HG02759 (cell line): ENCODE measurements around the gene ZNF688.
A peak's percentile ranks its signal among the peaks of the same experiment; 100 is the strongest.

Experiments used
- ATAC-seq: cut with Tn5 transposase; IDR thresholded peaks from one replicate; pipeline ENCODE4 v1.9.1; 2021; ENCODE audit warnings: mild to moderate bottlenecking, moderate library complexity; ENCODE audit not compliant: unreplicated experiment

Gene ZNF688

DNA sequence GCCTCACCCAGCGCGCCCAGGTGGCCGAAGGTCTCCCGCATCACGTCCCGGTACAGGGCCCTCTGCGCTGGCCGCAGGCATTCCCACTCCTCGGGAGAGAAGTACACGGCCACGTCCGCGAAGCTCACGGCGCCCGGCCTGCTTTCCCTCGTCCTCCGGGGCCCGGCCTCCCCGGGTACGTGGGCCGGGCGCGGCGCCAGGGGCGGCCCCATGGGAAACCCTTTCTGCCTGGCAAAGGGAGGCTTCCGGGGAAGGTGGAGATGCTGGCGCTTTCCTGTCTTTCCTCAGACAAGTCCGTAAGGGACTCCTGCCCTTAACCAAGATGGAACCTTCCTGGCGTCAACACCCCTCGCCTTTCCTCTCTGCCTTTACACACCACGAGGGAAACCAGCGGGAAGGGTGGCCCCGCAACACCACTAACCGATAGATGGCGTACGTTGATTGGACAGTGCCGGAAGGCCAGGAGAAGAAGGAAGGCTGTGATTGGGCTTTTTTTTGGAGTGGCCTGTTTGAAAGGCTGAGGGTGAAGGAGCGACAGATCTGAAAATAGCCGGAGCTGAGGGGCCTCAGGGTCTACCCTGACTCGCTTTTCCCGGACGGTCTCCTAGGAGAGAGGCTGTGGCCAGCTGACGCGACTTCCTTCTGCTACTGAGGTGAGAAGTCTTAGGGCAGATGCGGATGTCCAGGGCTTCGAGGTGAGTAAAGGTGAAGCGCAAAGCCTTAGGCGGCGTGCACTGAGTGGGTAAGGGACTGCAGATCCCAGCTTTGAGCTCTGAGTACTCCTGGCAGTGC lies 14.1 kb upstream of the ZNF688 start, which contains the start of gene ZNF785:
TSS of gene ZNF785 (minus strand) at position 298 of the 792 bp plus-strand sequence. CDS start at position 212, 86 bp downstream.
- peak; percentile 91 for ATAC-seq

GRCh38 chr16:30585022-30585399 lies 13.5 kb upstream of the ZNF688 start:
- peak; percentile 33 for ATAC-seq

DNA sequence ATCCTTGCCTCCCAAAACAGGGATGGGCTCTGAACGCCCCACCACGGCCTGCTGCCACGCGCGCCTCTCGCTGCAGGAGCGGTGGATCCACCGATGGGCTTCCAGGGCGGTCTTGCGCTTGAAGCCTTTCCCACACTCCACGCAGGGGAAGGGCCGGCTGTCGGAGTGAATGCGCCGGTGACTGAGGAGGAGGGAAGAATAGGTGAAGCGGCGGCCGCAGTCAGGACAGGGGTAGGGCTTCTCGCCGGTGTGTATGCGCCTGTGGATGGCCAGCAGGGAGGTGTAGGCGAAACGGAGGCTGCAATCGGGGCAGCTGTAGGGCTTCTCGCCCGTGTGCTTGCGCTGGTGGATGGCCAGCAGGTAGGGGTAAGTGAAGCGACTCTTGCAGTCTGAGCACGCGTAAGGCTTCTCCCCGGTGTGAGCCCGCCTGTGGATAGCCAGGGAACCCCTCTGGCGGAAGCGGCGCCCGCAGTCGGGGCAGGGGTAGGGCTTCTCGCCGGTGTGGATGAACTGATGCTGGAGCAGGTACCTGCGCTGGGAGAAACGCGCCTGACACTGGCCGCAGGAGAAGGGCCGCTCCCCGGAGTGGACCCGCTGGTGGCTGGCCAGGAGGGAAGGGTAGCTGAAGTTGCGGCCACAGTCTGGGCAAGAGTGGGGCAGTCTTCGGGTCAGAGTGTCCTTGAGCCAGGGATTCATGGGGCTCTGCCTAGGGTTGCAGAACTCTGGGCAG lies 11.3 kb upstream of the ZNF688 start:
- no peak for ATAC-seq

GRCh38 chr16:30581457-30581856 lies 9.9 kb upstream of the ZNF688 start:
- ATAC-seq, result no peak

GRCh38 chr16:30574678-30575077 lies 3.2 kb upstream of the ZNF688 start:
- no peak for ATAC-seq

DNA sequence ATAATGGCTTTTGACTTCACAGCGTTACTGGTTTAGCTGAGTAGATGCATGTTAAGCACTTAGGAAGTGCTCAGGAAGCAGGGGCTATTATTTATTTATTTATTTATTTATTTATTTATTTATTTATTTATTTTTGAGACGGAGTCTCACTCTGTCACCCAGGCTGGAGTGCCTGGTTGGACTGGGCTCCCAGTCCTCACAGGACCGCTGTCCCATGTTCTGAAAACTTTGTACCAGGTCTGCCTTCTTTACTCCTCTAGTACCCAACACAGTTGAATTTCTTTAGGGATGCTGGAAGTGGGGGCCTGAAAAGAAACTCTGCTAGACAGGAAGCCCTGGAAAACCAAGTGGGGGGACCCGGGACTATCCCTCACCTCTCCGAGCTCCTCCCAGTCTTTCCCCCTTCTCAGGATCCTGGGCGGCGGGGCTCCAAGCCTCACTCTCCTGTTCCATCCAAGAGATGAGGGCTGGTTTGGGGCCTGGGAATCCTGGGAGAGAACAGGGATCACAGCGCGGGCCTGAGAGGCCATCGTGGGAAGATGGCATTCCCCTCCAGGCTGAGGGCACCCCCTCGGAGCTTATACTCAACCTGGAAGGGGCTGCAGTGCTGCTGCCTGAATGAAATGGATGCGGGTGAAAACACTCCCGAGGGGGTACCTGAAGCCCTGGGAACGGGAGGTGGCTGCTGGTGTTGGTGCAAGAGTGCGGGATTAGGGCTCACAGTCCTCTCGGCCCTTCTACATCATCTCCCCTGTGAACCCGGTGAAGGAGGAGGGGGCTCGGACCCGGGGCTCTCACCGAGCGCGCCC lies 674 bp downstream of the ZNF688 start:
- ATAC-seq, result no peak

- ATAC-seq, result no peak
Measured at GRCh38 chr16:30569746-30570635, 1.5 kb downstream of the ZNF688 start.

- no peak for ATAC-seq
Measured at GRCh38 chr16:30569281-30569680, 2.2 kb downstream of the ZNF688 start.

DNA sequence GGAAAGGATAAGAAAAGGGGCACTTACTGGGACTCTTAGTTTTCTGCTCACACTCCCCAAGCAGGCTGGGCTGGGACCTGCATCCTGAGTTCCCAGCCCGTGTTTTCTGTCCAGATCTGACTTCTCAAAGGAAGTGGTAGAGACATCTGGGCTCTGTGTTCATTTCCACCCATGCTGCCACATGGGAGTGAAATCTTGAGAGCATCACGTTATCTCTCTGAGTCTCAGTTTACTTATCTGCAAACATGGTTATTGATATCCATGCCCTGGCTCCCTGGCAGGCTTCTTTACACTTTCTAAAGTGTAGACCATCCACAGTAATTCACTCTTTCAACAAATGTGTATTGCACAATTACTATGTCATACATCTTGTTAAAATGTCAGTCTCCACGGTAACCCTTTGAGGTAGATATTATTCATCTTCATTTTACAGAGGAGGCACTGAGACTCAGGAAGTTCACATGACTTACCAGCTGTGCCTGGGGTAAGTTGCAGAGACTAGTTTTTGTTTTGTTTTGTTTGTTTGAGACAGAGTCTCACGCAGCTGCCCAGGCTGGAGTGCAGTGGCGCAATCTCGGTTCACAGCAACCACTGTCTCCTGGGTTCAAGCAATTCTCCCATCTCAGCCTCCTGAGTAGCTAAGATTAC lies 3.4 kb downstream of the ZNF688 start:
- ATAC-seq, result no peak

DNA sequence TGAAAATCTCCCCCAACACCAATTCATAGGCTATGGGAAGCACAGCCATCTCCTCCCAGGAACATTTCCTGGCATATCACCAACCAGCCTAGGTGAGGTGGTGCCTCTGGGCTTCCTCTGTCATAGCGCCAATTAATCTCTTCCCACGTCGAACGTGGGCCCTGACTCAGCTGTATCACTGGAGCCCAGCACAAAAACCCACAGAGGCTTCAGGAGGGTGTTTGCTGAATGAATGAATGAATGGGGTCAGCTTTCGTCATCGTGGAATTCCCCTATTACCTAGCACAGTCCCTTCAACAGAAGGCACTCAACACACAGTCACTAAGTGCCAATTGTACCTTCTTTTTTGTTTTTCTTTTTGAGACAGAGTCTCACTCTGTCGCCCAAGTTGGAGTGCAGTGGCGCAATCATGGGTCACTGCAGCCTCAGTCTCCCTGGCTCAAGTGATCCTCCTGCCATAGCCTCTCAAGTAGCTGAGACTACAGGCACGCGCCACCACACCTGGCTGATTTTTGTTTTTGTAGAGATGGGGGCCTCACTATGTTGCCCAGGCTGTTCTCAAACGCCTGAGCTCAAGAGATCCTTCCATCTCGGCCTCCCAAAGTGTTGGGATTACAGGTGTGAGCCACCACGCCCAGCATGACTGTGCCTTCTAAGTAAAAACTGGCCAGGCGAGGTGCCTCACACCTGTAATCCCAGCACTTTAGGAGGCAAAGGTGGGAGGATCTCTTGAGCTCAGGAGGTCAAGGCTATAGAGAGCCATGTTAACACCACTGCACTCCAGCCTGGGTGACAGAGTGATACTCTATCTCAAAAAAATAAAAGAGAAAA lies 4.1 kb downstream of the ZNF688 start:
- no peak for ATAC-seq

DNA sequence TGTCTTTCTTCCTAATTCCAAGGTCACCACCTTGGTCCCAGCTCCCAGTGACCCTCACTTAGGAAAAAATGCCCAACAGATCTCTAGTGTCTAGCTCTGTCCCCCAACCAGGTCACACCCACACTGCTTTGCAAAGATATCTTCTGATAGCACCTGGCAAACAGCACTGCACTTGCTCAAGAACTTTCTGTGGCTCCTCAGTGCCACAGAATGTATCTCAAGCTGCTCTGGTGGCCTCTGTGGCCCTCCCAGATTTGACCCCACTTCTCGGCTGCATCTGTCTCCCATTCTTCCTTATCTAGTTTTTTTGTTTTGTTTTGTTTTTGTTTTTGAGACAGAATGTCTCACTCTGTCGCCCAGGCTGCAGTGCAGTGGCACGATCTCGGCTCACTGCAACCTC lies 5.0 kb downstream of the ZNF688 start:
- no peak for ATAC-seq

DNA sequence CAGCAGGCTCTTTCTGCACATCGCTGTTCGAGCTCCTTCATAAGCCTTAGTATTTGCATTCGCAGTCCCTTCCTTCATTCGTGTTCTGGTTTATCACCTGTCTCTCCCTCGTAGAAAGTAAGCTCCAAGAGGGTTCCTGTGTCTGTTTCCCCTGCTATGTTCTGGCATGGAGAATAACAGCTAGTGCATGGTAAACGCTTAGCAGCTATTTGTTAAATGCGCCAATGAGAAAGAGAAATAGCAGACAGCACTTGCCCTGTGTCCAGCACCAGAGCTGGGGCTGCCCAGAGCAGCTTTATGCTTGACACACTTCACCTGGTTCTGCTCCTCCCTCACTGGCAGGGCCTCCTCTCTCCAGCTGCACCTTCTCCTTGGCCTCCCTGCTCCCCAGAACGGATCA lies 5.5 kb downstream of the ZNF688 start:
- ATAC-seq, result no peak

DNA sequence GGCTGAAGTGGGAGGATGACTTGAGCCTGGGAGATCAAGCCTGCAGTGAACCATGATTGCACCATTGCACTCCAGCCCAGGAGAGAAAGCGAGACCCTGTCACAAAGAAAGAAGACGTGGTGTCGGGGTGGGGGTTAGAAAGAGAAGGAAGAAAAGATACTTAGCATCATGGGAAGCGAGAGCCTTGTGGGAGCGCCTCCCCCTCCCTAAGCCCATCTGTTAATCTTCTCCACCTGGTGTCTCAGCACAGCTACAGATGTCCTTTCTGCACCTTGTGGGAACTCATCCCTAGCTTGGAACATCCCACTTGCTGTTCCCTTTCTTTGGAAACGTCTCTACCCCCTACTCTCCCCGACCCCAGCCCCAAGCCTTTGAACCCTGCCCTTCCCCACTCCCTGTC lies 6.0 kb downstream of the ZNF688 start:
- no peak for ATAC-seq

GRCh38 chr16:30562021-30562420 lies 9.5 kb downstream of the ZNF688 start:
- no peak for ATAC-seq

GRCh38 chr16:30561089-30561816 lies 10.3 kb downstream of the ZNF688 start:
- no peak for ATAC-seq

DNA sequence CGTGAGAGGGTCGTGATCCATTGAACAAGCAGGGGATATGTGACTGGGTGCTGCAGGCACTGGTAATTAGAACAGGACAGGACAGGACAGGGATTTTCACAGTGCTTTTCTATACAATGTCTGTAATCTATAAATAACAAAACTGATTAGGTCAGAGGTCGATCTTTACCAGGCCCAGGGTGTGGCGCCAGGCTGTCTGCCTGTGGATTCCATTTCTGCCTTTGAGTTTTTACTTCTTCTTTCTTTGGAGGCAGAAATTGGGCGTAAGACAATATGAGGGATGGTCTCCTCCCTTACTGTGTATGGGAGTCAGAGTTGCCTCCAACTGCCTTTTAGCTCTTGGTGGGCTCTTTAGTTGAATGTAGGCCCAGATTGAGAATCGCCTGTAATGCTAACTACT lies 11.8 kb downstream of the ZNF688 start:
- ATAC-seq, result no peak

- ATAC-seq, result no peak
Measured at GRCh38 chr16:30558789-30559377, 12.6 kb downstream of the ZNF688 start.
